HG03558 (cell line): ENCODE measurements around the gene ARSJ.

Source experiments
- ATAC-seq: cut with Tn5 transposase; IDR thresholded peaks from one replicate; pipeline ENCODE4 v1.9.1; 2021; ENCODE audit warnings: moderate number of reproducible peaks; ENCODE audit not compliant: unreplicated experiment; ENCODE audit errors: extremely low read depth

The ARSJ gene

DNA sequence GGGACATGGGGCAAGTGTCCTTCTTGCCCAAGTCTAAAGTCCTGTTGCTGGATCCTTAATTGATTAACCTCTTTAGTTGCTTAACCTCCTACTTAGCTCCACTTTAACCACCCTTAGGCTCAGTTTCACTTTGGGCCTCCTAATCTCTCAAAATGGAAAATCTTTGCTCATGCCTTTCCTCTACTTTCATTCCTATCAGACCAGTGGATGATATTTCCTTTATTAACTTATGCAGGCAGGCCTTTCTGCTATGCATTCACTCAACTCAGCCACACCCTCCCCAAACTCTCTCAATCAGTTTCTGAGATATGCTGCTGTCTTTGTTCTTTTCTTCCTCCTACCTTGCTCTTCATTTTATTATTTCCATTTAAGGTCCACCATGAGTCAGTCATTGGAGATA, 14.4 kb upstream of the ARSJ start:
- no peak for ATAC-seq

DNA sequence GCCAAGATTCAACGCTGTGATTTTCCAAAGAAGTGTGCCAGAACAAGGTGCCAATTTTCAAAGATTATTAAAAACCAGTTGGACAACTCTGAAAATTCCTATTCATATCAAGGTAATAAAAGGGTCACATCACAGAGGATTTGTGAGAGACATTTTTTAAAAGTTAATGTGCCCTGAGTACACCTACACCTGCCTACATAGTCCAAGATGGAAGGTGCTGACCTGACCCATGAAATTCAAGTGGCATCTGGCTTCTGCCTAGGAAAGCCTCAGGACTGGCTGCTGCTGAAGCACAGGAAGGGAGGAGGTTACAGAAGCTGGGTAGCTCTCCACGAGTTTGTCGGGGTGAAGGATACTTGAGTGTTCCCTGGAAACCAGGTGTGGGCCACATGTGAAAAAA, 11.4 kb upstream of the ARSJ start:
- no peak for ATAC-seq

- no peak for ATAC-seq
Measured at GRCh38 chr4:113987382-113987941, 8.0 kb upstream of the ARSJ start.

DNA sequence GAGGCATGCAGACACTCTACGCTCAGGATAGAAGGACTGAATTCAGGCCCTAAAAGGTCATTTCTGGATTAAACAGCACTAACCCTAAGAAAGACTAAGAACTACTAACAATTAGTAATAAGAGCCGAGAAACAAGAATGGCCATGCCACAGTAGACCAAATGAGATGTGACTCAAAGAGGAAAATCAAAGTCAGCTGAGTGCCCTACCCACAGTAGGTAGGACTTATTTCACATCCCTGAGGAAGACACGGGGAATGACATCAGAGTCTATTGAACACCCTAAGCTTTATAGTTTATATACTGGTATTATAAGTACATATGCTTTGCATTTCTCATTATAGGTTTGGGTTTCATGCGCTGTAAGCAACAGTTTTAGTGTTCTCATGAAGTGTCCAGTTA, 2.7 kb upstream of the ARSJ start:
- ATAC-seq = no peak

GRCh38 chr4:113981591-113981990, 2.1 kb upstream of the ARSJ start:
- no peak for ATAC-seq

- ATAC-seq = no peak
Measured at GRCh38 chr4:113979905-113980615, 613 bp upstream of the ARSJ start.

DNA sequence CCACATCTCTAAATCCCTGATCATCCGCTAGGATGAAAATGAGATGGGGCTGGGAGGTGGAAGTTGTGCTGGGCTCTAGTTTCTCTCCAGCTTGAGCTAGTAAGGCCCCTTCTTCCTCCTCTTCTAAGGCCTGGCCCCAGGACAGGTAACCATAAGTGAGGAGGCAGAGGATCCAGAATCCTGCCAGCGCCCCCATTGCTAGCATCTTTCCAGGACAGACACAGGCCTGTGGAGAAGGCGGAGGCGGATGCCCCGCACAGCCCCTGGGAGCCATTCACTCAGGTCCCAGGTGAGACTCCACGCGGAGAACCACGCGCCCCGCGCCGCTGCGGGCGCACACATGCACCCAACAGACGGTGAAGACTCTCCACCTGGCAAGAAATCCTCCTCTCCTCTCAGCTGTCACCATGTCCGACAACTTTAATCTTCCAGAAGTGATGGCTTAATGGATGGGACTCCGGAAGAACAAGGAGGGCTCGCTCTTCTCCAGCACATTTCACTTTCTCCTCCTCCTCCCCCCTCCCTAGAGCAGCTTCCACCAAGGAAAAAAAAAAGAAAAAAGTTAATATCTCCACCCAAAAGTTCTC, 793 bp downstream of the ARSJ start:
- no peak for ATAC-seq

DNA sequence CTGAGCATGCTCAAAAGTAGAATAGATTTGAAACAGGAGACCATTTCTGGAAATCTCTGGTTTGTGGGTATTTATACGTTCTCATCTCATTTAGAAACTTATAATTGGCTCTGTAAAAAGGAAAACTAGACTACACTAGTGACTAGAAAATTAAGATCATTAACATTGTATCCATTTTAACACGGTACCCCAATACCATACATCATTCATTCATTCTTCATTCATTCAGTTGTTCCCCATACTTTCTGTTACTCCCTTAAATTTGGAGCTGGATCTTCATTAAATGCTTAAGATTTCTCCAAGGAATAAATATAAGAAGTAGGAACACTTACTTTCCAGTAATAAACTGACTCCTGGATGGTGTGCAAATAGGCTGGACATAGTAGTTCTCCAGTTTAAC, 1.3 kb downstream of the ARSJ start:
- ATAC-seq = no peak

- no peak for ATAC-seq
Measured at GRCh38 chr4:113977526-113977855, 2.0 kb downstream of the ARSJ start.

GRCh38 chr4:113976741-113977525, 2.5 kb downstream of the ARSJ start:
- ATAC-seq = no peak

DNA sequence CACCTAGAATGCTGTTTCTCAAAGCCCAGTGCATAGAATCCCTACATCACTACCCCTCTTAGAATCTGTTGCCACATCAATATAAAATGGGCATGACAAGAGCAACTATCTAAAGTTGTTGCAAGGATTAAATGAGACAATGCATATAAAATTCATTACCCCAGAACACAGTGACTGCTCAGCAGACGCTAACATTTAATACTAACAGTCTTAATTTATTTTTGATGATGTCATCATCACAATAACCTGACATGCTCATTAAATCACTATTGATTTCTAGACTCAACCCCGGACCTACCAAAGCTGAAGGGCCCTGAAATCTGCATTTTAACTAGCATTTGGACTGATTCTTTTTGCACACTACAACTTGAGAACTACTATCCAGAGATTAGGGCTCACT, 3.9 kb downstream of the ARSJ start:
- ATAC-seq = no peak

DNA sequence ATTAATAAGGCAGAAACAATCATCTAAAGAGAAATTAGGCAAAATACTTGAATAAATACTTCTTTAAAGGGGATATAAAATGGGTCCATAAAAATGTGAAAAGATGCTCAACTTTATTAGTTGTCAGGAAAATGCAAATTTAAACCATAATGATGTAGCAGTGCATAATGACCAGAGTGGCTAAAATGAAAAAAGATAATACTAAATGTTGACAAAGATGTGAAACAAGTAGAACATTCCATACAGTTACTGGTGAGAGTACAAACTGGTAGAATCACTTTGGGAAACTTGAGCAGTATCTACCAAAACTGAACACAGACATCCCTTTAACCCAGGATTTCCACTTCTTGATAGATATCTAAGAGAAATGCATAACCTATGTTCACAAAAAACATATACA, 5.0 kb downstream of the ARSJ start:
- ATAC-seq = no peak

- ATAC-seq = no peak
Measured at GRCh38 chr4:113973345-113973744, 6.1 kb downstream of the ARSJ start.

- ATAC-seq = no peak
Measured at GRCh38 chr4:113972781-113973180, 6.7 kb downstream of the ARSJ start.

GRCh38 chr4:113971706-113972360, 7.6 kb downstream of the ARSJ start:
- no peak for ATAC-seq

GRCh38 chr4:113969709-113970334, 9.6 kb downstream of the ARSJ start:
- no peak for ATAC-seq

- no peak for ATAC-seq
Measured at GRCh38 chr4:113968473-113968872, 11.0 kb downstream of the ARSJ start.

DNA sequence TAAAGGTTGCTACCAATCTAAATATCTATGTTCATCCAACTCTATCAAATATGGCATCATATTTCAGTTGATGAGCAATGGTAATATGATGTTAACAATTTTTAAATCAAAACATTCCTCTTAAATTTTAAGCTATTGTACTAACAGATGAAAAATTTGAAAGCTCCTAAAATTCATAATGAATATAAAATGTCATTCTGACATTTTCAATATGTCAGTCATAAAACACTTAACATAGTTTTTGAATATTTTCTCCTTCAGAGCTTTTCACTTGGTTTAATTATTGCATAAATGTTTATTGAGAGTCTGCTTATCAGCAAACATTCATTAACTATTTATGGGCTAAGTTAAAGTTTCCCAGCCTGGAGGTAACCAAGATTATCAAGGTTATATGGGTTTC, 11.8 kb downstream of the ARSJ start:
- ATAC-seq = no peak

GRCh38 chr4:113962719-113963265, 16.7 kb downstream of the ARSJ start:
- ATAC-seq = no peak

GRCh38 chr4:113962016-113962347, 17.5 kb downstream of the ARSJ start:
- no peak for ATAC-seq
